SK-N-SH (cell line): ENCODE measurements around the gene CST9. TPM values are rescaled to one million over a fixed set of nuclear protein-coding genes. Genes with fewer than 3 reads are reported as not detected.

ENCODE experiments used
- CTCF ChIA-PET: fragments of 300-600, 350-600 bp; formaldehyde crosslinking; extraction: SDS; loops from one replicate; lab custom pipeline; 2021; lab: Yijun Ruan, JAX
- POLR2A ChIA-PET: fragments of 350-600 bp; sonication (Branson Sonifier 250); formaldehyde crosslinking; extraction: SDS; loops from one replicate; lab custom pipeline; 2020; ENCODE audit warnings: antibody characterized with exemption, inconsistent platforms; lab: Yijun Ruan, JAX
- DNase-seq: peaks from one replicate; pipeline ENCODE4 v3.0.0; 2012
- H2AFZ ChIP-seq: fragments of 200-600 bp; sonication (generic); 2 replicates; pipeline ENCODE4 v1.8.1; 2016; ENCODE audit warnings: antibody characterized with exemption, mild to moderate bottlenecking, low read depth
- H3F3A ChIP-seq: fragments of 200-600 bp; sonication (generic); replicated peaks from 2 replicates; pipeline ENCODE3; 2016; ENCODE audit warnings: antibody characterized with exemption, mild to moderate bottlenecking; ENCODE audit not compliant: insufficient read depth
- H3K27ac ChIP-seq, 2 experiments: fragments of 200-500 bp in 1 of 2; fragments of 200-600 bp in 1 of 2; sonication (Bioruptor generic) in 1 of 2; sonication (generic), shearing (Covaris generic) in 1 of 2; 2 replicates each; pipeline versions ENCODE4 v1.5.1 to v1.6.1; 2014 to 2016; ENCODE audit warnings: low read depth in 2 of 2, inconsistent platforms in 1 of 2, low read length in 1 of 2, mild to moderate bottlenecking in 1 of 2, mixed read lengths in 1 of 2
- H3K27me3 ChIP-seq: fragments of 200-600 bp; sonication (generic), shearing (Covaris generic); 2 replicates; pipeline ENCODE4 v1.6.1; 2016; ENCODE audit warnings: mixed run types; ENCODE audit not compliant: insufficient read depth
- H3K36me3 ChIP-seq, 2 experiments: fragments of 200-500 bp in 1 of 2; fragments of 200-600 bp in 1 of 2; sonication (Bioruptor generic) in 1 of 2; sonication (generic) in 1 of 2; replicated peaks in 1 of 2; 2 replicates each; pipeline versions ENCODE3 to v1.5.1; 2014 to 2016; ENCODE audit warnings: low read length in 1 of 2, mild to moderate bottlenecking in 1 of 2; ENCODE audit not compliant: insufficient read depth in 2 of 2, control insufficient read depth in 1 of 2
- H3K4me1 ChIP-seq, 2 experiments: fragments of 200-500 bp in 1 of 2; fragments of 200-600 bp in 1 of 2; sonication (Bioruptor generic) in 1 of 2; sonication (generic), shearing (Covaris generic) in 1 of 2; 2 replicates each; pipeline versions ENCODE4 v1.5.1 to v1.6.1; 2014 to 2016; ENCODE audit warnings: low read depth in 1 of 2, low read length in 1 of 2, mixed run types in 1 of 2; ENCODE audit not compliant: insufficient read depth in 2 of 2, control insufficient read depth in 1 of 2
- H3K4me2 ChIP-seq: fragments of 200-600 bp; sonication (generic), shearing (Covaris generic); 2 replicates; pipeline ENCODE4 v1.6.1; 2017; ENCODE audit warnings: mixed run types
- H3K4me3 ChIP-seq, 2 experiments: fragments of 200-500 bp in 1 of 2; fragments of 200-600 bp in 1 of 2; sonication (Bioruptor generic) in 1 of 2; sonication (generic), shearing (Covaris generic) in 1 of 2; 2 replicates each; pipeline versions ENCODE4 v1.5.1 to v1.8.1; 2014 to 2016; ENCODE audit warnings: low read depth in 2 of 2, inconsistent platforms in 1 of 2, low read length in 1 of 2, mild to moderate bottlenecking in 1 of 2, mixed read lengths in 1 of 2, moderate library complexity in 1 of 2
- H3K79me2 ChIP-seq: fragments of 200-600 bp; sonication (generic); 2 replicates; pipeline ENCODE4 v1.8.1; 2017; ENCODE audit warnings: mild to moderate bottlenecking; ENCODE audit not compliant: insufficient read depth
- H3K9ac ChIP-seq: fragments of 200-600 bp; sonication (generic); 2 replicates; pipeline ENCODE4 v1.6.1; 2017; ENCODE audit warnings: mixed run types
- H3K9me2 ChIP-seq: fragments of 200-600 bp; sonication (generic); 2 replicates; pipeline ENCODE4 v1.6.1; 2017; ENCODE audit warnings: mixed run types
- H3K9me3 ChIP-seq: fragments of 200-600 bp; sonication (generic); 2 replicates; pipeline ENCODE4 v1.6.1; 2017; ENCODE audit warnings: mixed run types, mild to moderate bottlenecking, moderate library complexity
- H4K20me1 ChIP-seq: fragments of 200-600 bp; sonication (generic); 2 replicates; pipeline ENCODE4 v1.6.1; 2017; ENCODE audit warnings: mild to moderate bottlenecking, mixed run types; ENCODE audit not compliant: insufficient read depth
- CHD2 ChIP-seq: fragments of 150-350 bp; IDR thresholded peaks from 2 replicates; pipeline ENCODE4 v1.6.1; 2018; ENCODE audit warnings: low read length; ENCODE audit not compliant: partially characterized antibody
- EZH2phosphoT487 ChIP-seq: fragments of 200-600 bp; sonication (generic); IDR thresholded peaks from 2 replicates; pipeline ENCODE4 v1.6.1; 2017; ENCODE audit warnings: low read depth, mixed run types, mild to moderate bottlenecking, antibody characterized with exemption, moderate library complexity, borderline replicate concordance
- FOXJ3 ChIP-seq: sonication (generic); formaldehyde crosslinking; IDR thresholded peaks from 2 replicates; pipeline ENCODE4 v1.5.1; 2020; ENCODE audit warnings: mild to moderate bottlenecking, missing genetic modification reagents
- GABPA ChIP-seq: IDR thresholded peaks from 2 replicates; pipeline ENCODE4 v1.4.0; 2012; ENCODE audit warnings: low read depth, mild to moderate bottlenecking
- MAX ChIP-seq: IDR thresholded peaks from 2 replicates; pipeline ENCODE4 v1.4.0; 2012; ENCODE audit warnings: low read depth
- MEF2A ChIP-seq: IDR thresholded peaks from 2 replicates; pipeline ENCODE4 v1.4.0; 2012; ENCODE audit warnings: low read depth, borderline replicate concordance
- NFIC ChIP-seq: IDR thresholded peaks from 2 replicates; pipeline ENCODE4 v1.4.0; 2012; ENCODE audit warnings: borderline replicate concordance
- NRF1 ChIP-seq: IDR thresholded peaks from 2 replicates; pipeline ENCODE4 v1.6.1; 2012; ENCODE audit warnings: low read depth, mild to moderate bottlenecking, low read length
- PBX3 ChIP-seq: IDR thresholded peaks from 2 replicates; pipeline ENCODE4; 2012
- POLR2AphosphoS5 ChIP-seq: IDR thresholded peaks from 2 replicates; pipeline ENCODE4 v1.6.1; 2012; ENCODE audit warnings: low read depth, low read length
- RCOR1 ChIP-seq: fragments of 150-350 bp; IDR thresholded peaks from 2 replicates; pipeline ENCODE4 v1.6.1; 2017; ENCODE audit warnings: antibody characterized with exemption, low read length
- REST ChIP-seq: IDR thresholded peaks from 2 replicates; pipeline ENCODE4 v1.6.1; 2012; ENCODE audit warnings: mild to moderate bottlenecking, low read depth, low read length, moderate library complexity
- TCF12 ChIP-seq: IDR thresholded peaks from 2 replicates; pipeline ENCODE4 v1.4.0; 2012
- YY1 ChIP-seq: IDR thresholded peaks from 2 replicates; pipeline ENCODE4 v1.4.0; 2012; ENCODE audit warnings: low read depth, mild to moderate bottlenecking
- WGBS: methylation state at CpG from one replicate; pipeline ENCODE4 v1.1.6; 2017; ENCODE audit warnings: low lambda C conversion rate; 5-methylcytosine and 5-hydroxymethylcytosine counted together
- polyA plus RNA-seq, 3 experiments: library from polyadenylated mRNA; depleted of rRNA; stranded (reverse); fragments of >200 nt; gene quantifications; 2 replicates each; pipeline ENCODE4 v1.2.3, GENCODE V29; 2012
- TF ChIP-seq, protein P1 (sequence below): IDR thresholded peaks from 2 replicates; pipeline ENCODE4 v1.4.0; 2012; ENCODE audit warnings: low read depth, borderline replicate concordance

Gene CST9
- polyA plus RNA-seq, 1 of the 3 experiments (the other 2 are of a cell fraction): not detected

DNA sequence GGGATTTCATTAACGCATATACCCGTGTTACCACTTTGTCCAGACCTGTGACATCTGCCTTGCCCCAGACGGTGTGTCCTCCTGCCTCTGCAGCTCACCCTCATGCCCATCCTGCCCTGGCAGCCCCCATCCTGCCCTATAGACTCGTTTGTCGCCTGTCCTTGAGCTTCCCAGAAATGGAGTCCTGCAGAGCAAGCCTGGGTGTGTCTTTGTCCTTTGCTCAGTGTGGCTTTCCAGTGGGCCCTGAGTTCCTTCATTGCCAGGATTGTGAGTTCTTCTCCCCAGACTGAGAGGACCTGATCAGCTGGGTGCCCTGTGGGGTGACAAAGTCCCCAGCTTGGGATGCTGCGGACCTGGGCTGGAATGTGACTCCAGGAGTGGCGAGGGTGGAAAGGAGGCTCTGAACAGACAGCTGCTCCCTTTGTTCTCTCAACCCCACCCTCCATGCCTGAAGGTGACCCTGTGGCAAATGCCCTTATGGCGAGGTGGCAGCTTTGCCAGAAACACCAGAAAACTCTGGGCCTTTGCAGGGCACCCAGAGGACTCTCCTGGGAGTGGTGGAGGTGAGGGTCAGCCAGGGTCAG is 34.4 kb upstream of the CST9 start:
- Histone ChIP-seq H3K79me2 (peaks cover 18% of the 10 kb centered on the region), H3K27me3 (no peaks in the 10 kb centered on the region), H3K4me3 (no peak overlapping the region), H4K20me1 (peaks cover 7% of the 10 kb centered on the region; the same call in 1 of the 2 replicates), H3K9ac (no peak overlapping the region), H3F3A (no peaks in the 10 kb centered on the region), H3K4me1 (peaks cover 9 to 10% of the 10 kb centered on the region in 2 experiments; a peak in 2 of 4 replicates), H3K9me3 (no peaks in the 10 kb centered on the region), H2AFZ (no peak overlapping the region), H3K4me2 (no peak overlapping the region), H3K9me2 (no peaks in the 10 kb centered on the region), H3K36me3 (no peaks in the 10 kb centered on the region), H3K27ac (no peak overlapping the region)
- ChIA-PET CTCF (no interaction called here), POLR2A (no interaction called here)
- 88% methylated on average over 7 of the region's 8 CpGs for WGBS
- no peak for TF ChIP-seq YY1
- no peak for TF ChIP-seq RCOR1
- no peak for TF ChIP-seq REST
- no peak for TF ChIP-seq NFIC
- no peak for TF ChIP-seq POLR2AphosphoS5
- TF ChIP-seq MAX: no peak
- no peak for TF ChIP-seq EZH2phosphoT487
- no peak for TF ChIP-seq TCF12
- TF ChIP-seq NRF1: no peak
- TF ChIP-seq PBX3: no peak
- TF ChIP-seq, protein P1, sequence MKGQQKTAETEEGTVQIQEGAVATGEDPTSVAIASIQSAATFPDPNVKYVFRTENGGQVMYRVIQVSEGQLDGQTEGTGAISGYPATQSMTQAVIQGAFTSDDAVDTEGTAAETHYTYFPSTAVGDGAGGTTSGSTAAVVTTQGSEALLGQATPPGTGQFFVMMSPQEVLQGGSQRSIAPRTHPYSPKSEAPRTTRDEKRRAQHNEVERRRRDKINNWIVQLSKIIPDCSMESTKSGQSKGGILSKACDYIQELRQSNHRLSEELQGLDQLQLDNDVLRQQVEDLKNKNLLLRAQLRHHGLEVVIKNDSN: no peak
- no peak for TF ChIP-seq MEF2A
- no peak for TF ChIP-seq FOXJ3 (CRISPR knock-in tag)
- no peak for TF ChIP-seq GABPA
- no peak for TF ChIP-seq CHD2
- DNase-seq: no peak
